ENCODE results near the gene TYK2.

DNA sequence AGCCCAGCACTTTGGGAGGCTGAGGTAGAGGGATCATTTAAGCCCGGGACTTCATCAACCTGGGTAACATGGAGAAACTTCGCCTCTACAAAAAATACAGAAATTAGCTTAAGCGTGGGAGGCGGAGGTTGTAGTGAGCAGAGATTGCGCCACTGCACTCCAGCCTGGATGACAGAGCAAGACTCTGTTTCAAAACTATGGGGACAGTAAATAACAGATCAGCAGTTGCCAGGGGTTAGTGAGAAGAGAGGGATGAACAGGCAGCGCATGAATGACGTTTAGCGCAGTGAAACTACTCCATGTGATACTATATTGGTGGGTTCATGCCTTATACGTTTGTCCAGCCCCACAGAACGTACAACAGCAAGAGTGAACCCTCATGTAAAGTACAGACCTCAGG, 33.9 kb downstream of the TYK2 start:
- TF ChIP-seq, protein P1, sequence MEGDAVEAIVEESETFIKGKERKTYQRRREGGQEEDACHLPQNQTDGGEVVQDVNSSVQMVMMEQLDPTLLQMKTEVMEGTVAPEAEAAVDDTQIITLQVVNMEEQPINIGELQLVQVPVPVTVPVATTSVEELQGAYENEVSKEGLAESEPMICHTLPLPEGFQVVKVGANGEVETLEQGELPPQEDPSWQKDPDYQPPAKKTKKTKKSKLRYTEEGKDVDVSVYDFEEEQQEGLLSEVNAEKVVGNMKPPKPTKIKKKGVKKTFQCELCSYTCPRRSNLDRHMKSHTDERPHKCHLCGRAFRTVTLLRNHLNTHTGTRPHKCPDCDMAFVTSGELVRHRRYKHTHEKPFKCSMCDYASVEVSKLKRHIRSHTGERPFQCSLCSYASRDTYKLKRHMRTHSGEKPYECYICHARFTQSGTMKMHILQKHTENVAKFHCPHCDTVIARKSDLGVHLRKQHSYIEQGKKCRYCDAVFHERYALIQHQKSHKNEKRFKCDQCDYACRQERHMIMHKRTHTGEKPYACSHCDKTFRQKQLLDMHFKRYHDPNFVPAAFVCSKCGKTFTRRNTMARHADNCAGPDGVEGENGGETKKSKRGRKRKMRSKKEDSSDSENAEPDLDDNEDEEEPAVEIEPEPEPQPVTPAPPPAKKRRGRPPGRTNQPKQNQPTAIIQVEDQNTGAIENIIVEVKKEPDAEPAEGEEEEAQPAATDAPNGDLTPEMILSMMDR (IDR thresholded peaks at IDR 0.05) = no peak
- TF ChIP-seq POLR2A (IDR thresholded peaks at IDR 0.05) (no peak), EP300 (IDR thresholded peaks at IDR 0.05) (no peak)

Data from tibial nerve (tissue), 4 donors.